H1 (cell line): ENCODE results near the gene CHCHD6. TPM values are rescaled to one million over a fixed set of nuclear protein-coding genes. Genes with fewer than 3 reads are reported as not detected.

Experiments used
- ATF2 ChIP-seq: IDR thresholded peaks from 2 replicates; pipeline ENCODE4 v1.6.1; 2012; ENCODE audit warnings: low read length, inconsistent platforms
- HDAC6 ChIP-seq: IDR thresholded peaks from one replicate; pipeline ENCODE4 v1.7.1; 2012; ENCODE audit warnings: low read depth, mild to moderate bottlenecking, inconsistent platforms, low read length, moderate library complexity
- SP1 ChIP-seq: IDR thresholded peaks from 2 replicates; pipeline ENCODE4 v1.6.1; 2011; ENCODE audit warnings: low read depth, low read length
- TCF12 ChIP-seq: IDR thresholded peaks from 2 replicates; pipeline ENCODE4 v1.6.1; 2011; ENCODE audit warnings: low read depth, mild to moderate bottlenecking, low read length
- YY1 ChIP-seq: IDR thresholded peaks from 2 replicates; pipeline ENCODE4 v1.6.1; 2011; ENCODE audit warnings: low read depth, mild to moderate bottlenecking, low read length
- polyA plus RNA-seq, 7 experiments: library from polyadenylated mRNA; depleted of rRNA in 3 of 7; stranded (reverse) in 5 of 7; unstranded in 2 of 7; fragments of >200 nt in 5 of 7; fragments of 200-250 nt in 2 of 7; gene quantifications; 1 replicate in 5 of 7; 2 replicates in 1 of 7; 4 replicates in 1 of 7; pipeline versions ENCODE4 v1.2.1 to v1.2.3, GENCODE V29; 2011 to 2013; ENCODE audit warnings: missing spikeins in 2 of 7, mixed read lengths in 2 of 7
- total RNA-seq: library from RNA; stranded (reverse); fragmentation: NEBNext Ultra II Directional; extraction: Animal tissue kit (Norgen Biotek cat#: 25700); gene quantifications from 2 replicates; pipeline ENCODE4 v1.2.1, GENCODE V29; 2021

Gene CHCHD6
- total and polyA plus RNA-seq, 2 of the 8 experiments (the other 6 are each of a cell fraction or from before 2014, with no cell fraction given) = 32.4 to 37.6 TPM

GRCh38 chr3:126847061-126847460 is 143.0 kb downstream of the CHCHD6 start (continued):
- TF ChIP-seq HDAC6 (no peak), YY1 (no peak), ATF2 (no peak), TCF12 (no peak), SP1 (no peak)
